Medulla oblongata (tissue), 1 donor: Measurements from ENCODE around the gene FBXL17.

Experiments used
- DNase-seq: peaks from one replicate; pipeline ENCODE4 v3.0.0-alpha.2; 2015; ENCODE audit errors: extremely low spot score

The FBXL17 gene

GRCh38 chr5:108001222-108001621 lies 380.7 kb downstream of the FBXL17 start:
- no peak for DNase-seq

- no peak for DNase-seq
Measured at GRCh38 chr5:107997338-107997980, 384.4 kb downstream of the FBXL17 start.

GRCh38 chr5:107993341-107993740 lies 388.6 kb downstream of the FBXL17 start:
- no peak for DNase-seq

- DNase-seq, result no peak
Measured at GRCh38 chr5:107990881-107991810, 390.8 kb downstream of the FBXL17 start.

DNA sequence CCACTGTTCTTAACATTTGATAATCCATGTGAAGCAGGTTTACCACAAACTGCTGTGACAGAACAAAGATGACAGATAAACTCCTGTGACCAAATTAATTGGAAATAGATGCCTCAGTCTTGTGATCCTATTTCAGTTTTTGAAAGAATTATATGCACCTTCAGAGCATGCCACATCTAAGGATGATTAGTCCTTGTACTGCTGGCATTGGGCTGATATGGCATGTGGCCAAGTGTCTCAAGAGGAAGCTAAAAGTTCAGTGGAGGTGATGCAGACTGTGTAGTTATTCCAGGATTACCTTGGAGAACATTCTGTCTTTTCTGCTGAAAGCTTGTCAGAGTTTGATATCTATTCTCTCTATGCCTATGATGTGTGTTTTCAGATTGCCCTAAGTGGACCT lies 396.8 kb downstream of the FBXL17 start:
- DNase-seq, result no peak

DNA sequence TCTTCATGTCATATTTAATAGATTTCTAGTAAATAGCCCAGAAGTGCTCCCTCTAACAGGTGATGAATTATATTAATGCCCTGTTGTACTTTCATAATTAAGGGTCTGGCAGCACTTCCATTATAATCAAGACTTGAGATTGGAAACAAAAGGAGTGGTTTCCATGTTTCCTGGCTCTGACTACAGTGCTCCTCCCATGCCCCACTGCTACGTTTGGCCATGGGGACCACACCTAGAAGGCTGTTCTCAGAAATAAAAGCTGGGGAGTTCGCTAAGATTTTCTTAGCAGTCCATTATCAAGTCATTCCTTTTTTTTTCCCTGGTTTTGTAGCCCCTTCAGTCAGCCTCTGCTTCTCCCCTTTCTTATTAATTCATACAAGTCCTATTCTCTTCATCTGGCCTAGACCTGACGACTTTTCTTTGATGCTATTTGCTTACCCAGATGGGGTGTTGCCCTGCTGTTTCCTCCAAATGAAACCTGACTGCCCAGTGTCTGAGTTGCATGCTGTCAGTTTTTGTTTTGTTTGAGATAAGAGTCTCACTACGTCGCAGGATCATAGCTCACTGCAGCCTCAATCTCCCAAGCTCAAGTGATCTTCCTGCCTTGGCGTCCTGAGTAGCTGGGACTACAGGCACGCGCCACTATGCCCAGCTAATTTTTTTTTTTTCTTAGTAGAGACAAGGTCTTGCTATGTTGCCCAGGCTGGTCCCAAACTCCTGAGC lies 399.0 kb downstream of the FBXL17 start:
- DNase-seq, result no peak

DNA sequence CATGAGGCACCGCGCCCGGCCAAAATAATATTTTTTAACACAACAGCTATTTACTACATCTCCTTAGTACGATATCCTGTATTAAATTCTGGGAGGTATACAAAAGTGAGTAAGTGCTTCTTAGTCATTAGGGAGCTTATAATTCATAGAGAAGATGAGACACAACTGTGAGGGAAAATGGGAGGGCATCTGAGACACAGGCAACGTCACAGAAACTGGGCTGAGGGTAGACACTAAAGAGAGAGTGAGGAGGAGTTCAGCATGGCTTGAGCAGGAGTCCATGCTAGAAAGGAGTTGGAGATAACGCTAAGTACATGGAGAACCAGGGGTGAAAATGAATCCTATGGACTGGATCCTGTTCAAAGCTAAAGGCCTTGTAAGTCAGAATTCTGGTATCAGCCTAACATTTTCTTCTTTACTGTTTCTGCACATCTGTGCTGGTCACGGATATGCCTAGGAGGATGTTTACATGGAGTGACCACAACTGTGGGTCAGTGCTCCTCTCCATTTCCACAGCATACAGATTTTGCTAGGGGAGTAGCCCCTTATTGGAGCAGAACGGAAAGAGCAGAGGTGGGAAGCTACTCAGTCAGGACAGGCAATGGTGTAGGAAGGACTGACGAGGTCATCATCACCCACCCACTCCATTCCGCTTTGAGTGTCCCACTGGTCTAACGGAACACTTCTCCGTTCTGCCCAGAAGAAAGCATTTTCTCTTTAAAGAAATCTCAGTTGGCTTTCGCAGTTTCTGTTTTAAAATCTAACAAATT lies 400.8 kb downstream of the FBXL17 start:
- DNase-seq, result no peak

- DNase-seq, result no peak
Measured at GRCh38 chr5:107979900-107980299, 402.0 kb downstream of the FBXL17 start.

- no peak for DNase-seq
Measured at GRCh38 chr5:107979291-107979690, 402.6 kb downstream of the FBXL17 start.

- no peak for DNase-seq
Measured at GRCh38 chr5:107977550-107978071, 404.3 kb downstream of the FBXL17 start.

- DNase-seq, result no peak
Measured at GRCh38 chr5:107975568-107975967, 406.3 kb downstream of the FBXL17 start.

DNA sequence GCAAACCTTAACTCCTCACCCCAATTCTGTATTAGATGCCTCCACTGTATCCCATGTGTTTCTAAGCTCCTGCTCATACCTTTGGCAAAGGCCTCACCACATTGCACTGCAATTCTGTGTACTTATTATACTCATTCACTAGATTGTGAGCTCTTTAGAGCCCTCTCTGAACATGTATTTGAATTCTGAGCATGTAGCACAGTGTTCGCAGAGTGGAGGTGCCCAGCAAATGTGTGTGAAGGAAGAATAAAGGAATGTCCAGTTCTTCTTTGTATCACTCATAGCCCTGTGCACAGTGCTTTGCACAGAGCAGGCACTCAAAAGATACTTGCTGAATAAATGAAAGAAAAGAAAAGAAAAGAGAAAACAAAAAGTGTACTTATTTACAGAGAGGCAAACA lies 410.1 kb downstream of the FBXL17 start:
- no peak for DNase-seq

GRCh38 chr5:107969847-107970246 lies 412.1 kb downstream of the FBXL17 start:
- DNase-seq, result no peak

DNA sequence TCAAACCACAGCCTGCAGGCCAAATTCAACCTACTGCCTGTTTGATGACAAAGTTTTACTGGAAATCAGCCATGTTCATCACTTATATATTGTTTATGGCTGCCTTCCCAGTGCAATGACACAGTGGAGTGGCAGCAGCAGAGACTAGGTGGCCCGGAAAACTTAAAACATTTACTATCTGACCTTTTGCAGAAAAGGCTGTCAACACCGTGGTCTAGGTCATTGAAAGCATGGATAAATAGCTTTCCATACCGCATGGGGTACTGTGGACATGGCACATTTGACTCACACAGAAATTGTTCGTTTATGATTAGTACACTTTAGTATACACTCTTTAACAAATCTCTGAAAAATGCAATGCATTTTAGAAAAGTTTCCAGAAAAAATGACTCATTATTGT lies 412.9 kb downstream of the FBXL17 start:
- DNase-seq, result no peak

DNA sequence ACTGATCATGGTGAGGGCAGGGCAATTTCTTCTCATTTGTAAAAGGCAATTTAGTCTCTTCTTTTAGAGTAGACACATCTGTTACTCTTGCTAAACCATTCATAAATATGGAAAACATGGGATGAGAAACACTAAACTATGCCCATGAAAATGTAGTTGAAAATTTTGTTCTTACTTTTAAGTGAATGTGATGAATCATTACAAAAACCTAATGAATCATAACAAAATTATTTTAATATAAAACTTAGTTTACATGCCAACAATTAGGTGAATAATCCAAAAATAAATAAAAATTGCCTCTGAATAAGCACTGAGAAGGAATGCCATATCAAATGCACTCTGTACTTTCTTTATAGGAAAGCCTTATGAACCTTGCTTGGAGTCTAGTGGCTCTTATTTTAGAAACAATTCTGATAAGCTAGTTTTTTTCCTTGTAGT lies 413.5 kb downstream of the FBXL17 start:
- DNase-seq, result no peak

DNA sequence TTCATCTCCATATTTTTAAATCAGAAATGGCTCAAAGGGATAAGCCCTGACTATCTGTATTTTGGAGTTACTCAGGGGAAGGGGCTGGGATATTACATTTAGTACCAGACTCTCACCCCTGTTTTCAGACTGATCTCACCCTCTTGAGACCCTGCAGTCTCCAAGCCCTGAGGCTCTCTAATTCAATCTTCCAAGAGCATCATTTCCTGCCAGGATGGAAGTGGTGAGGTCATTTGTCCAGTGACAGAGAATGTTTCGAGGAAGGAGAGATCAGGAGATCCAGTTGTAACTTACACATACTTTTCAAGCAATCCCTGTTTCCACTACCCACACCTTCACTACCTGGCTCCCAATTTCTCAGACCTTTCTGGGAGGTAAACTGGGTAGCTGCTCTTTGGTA lies 415.7 kb downstream of the FBXL17 start:
- DNase-seq, result no peak

DNA sequence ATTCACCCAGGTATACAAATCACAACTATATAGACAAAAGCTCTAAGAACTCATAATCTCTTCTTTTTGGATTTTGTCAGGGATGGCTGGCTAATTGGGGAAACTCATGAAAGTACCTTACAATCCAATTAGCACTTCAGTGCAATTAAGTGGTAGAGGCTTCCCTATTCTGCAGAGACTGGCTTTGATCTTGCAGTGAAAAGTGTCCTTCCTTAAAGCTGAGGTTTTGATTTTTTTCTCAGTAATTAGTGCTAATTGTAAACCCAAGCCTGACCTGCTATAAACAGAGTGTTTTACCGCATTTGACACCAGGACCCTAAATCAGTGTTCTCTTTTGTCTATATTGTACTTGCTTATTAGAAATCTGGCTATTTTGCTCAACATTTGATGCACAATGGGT lies 417.2 kb downstream of the FBXL17 start:
- DNase-seq, result no peak

DNA sequence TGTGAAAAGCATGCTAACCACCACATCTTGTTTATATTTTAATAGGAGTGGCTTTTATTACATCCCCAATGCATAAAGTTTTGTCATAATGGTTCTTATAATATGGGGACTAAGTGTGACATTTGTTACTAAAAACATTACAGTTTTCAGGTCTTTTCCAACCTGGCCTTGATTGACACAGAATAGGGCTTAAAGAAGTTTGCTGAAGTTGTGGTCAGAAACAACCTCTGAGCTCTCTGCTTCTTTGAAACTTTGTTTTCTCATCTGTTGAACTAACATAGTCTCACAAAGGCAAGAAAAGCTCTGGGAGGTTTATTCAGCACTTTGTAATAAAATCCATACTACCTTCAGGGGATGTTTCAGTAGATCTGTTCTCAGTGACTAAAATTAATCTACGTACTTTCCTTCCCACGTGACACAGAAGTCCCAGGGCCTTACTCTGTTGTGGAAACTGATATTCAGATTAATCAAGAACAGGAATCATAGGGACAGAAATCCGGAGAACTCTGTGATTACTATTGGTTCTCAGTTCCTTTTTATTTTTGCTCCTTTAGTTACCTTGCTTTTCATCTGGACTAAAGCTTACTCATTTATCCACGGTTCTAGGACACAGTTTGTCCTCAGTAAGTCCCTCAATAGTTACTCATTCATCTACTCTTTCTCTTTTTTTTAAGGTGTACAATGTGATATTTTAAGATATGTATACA lies 422.2 kb downstream of the FBXL17 start:
- no peak for DNase-seq

GRCh38 chr5:107958861-107959260 lies 423.0 kb downstream of the FBXL17 start:
- no peak for DNase-seq

DNA sequence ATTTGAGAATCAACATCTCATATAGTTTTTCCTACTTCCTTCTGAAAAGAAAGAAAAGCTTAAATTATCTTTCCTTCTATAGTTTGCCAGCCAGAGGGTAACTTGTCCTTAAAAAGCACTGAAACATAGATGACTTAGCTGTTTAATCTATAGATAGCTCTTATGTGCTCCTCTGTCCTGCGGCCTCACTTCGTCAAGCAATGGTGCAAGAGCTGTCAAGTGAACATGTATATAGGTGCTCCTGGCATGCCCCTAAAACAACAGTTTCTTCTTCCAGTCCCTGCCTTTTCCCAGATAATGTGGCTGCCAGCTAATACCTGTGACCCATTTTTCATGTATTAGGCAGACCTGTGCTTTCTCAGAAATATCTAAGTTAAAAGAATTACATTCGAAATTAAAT lies 423.5 kb downstream of the FBXL17 start:
- no peak for DNase-seq

- no peak for DNase-seq
Measured at GRCh38 chr5:107957051-107957450, 424.8 kb downstream of the FBXL17 start.
